IMR-90 (cell line): ENCODE results near the gene CWC27. TPM values are rescaled to one million over a fixed set of nuclear protein-coding genes. Genes with fewer than 3 reads are reported as not detected.
"Not testable (repeated sequence)": the region's sequence is repeated elsewhere in the genome, so short reads cannot be mapped to it uniquely, and the experiment has no call there.

Experiments
- ATAC-seq: fragments of 200-7000 bp; cut with Tn5 transposase; 2 replicates; pipeline ENCODE4 v1.9.1; 2020; ENCODE audit warnings: low read depth, mild to moderate bottlenecking, moderate library complexity
- BruUV-seq: library from RNA; stranded (reverse); fragments of 400-500 nt; replicated peaks from 2 replicates; lab custom pipeline; 2021; lab: Mats Ljungman, UMichigan
- CTCF ChIA-PET: fragments of 300-600 bp; formaldehyde crosslinking; extraction: SDS; loops from one replicate; lab custom pipeline; 2021; ENCODE audit warnings: antibody characterized with exemption; lab: Yijun Ruan, JAX
- POLR2A ChIA-PET: fragments of 300-600 bp; sonication (Branson Sonifier 250); formaldehyde crosslinking; loops from one replicate; lab custom pipeline; 2022; ENCODE audit warnings: antibody characterized with exemption; ENCODE audit not compliant: unreplicated experiment; lab: Charles Lee
- DNase-seq: peaks from one replicate; pipeline ENCODE4 v3.0.0; 2013
- H2AFZ ChIP-seq: replicated peaks from 2 replicates; pipeline ENCODE3; 2013; ENCODE audit warnings: low read length, mild to moderate bottlenecking; ENCODE audit not compliant: poor library complexity
- H2AK5ac ChIP-seq: 2 replicates; pipeline ENCODE4 v1.6.1; 2013; ENCODE audit warnings: low read depth, low read length, inconsistent platforms
- H2AK9ac ChIP-seq: replicated peaks from 2 replicates; pipeline ENCODE3; 2013; ENCODE audit warnings: mild to moderate bottlenecking, low read depth, low read length, moderate library complexity; ENCODE audit not compliant: poor library complexity
- H2BK120ac ChIP-seq: 2 replicates; pipeline ENCODE4 v1.6.1; 2013; ENCODE audit warnings: low read depth, low read length, inconsistent platforms
- H2BK15ac ChIP-seq: 3 replicates; pipeline ENCODE4 v1.6.1; 2013; ENCODE audit warnings: low read depth, low read length, inconsistent platforms
- H2BK20ac ChIP-seq: 2 replicates; pipeline ENCODE4 v1.6.1; 2013; ENCODE audit warnings: low read depth, mild to moderate bottlenecking, inconsistent platforms, low read length, moderate library complexity
- H2BK5ac ChIP-seq: 2 replicates; pipeline ENCODE4 v1.6.1; 2013; ENCODE audit warnings: mild to moderate bottlenecking, low read depth, low read length, inconsistent platforms; ENCODE audit not compliant: poor library complexity, severe bottlenecking
- H3K14ac ChIP-seq: replicated peaks from 2 replicates; pipeline ENCODE4 v1.6.1; 2013; ENCODE audit warnings: low read depth, low read length, inconsistent platforms
- H3K18ac ChIP-seq: 2 replicates; pipeline ENCODE4 v1.6.1; 2013; ENCODE audit warnings: low read depth, low read length, control low read depth
- H3K23ac ChIP-seq: 2 replicates; pipeline ENCODE4 v1.6.1; 2013; ENCODE audit warnings: low read depth, low read length, inconsistent platforms
- H3K27ac ChIP-seq: 2 replicates; pipeline ENCODE4 v1.5.1; 2013; ENCODE audit warnings: mild to moderate bottlenecking, control low read depth, low read length; ENCODE audit not compliant: insufficient read depth
- H3K27me3 ChIP-seq: 2 replicates; pipeline ENCODE4 v1.6.1; 2013; ENCODE audit warnings: low read length; ENCODE audit not compliant: control insufficient read depth, insufficient read depth
- H3K36me3 ChIP-seq: 2 replicates; pipeline ENCODE4 v1.6.1; 2013; ENCODE audit warnings: low read length, mixed read lengths; ENCODE audit not compliant: control insufficient read depth, insufficient read depth
- H3K4ac ChIP-seq: 2 replicates; pipeline ENCODE4 v1.6.1; 2013; ENCODE audit warnings: low read depth, low read length, inconsistent platforms
- H3K4me1 ChIP-seq: 2 replicates; pipeline ENCODE4 v1.6.1; 2013; ENCODE audit warnings: low read length, mixed read lengths; ENCODE audit not compliant: control insufficient read depth, insufficient read depth
- H3K4me2 ChIP-seq: 2 replicates; pipeline ENCODE4 v1.6.1; 2013; ENCODE audit warnings: low read depth, mild to moderate bottlenecking, control low read depth, low read length, moderate library complexity
- H3K4me3 ChIP-seq: 2 replicates; pipeline ENCODE4 v1.5.1; 2013; ENCODE audit warnings: low read depth, mild to moderate bottlenecking, control low read depth, low read length, moderate library complexity; ENCODE audit not compliant: insufficient read depth
- H3K56ac ChIP-seq: 2 replicates; pipeline ENCODE4 v1.6.1; 2013; ENCODE audit warnings: low read length, inconsistent platforms; ENCODE audit not compliant: insufficient read depth; ENCODE audit errors: extremely low read depth
- H3K79me1 ChIP-seq, 2 experiments: 2 replicates each; pipeline ENCODE4 v1.6.1; 2013; ENCODE audit warnings: low read length in 2 of 2, inconsistent platforms in 1 of 2, low read depth in 1 of 2
- H3K9ac ChIP-seq: 2 replicates; pipeline ENCODE4 v1.6.1; 2013; ENCODE audit warnings: low read depth, low read length, control low read depth
- H3K9me1 ChIP-seq: 2 replicates; pipeline ENCODE4 v1.6.1; 2013; ENCODE audit warnings: low read length, inconsistent platforms; ENCODE audit not compliant: insufficient read depth
- H3K9me3 ChIP-seq: 2 replicates; pipeline ENCODE4 v1.6.1; 2013; ENCODE audit warnings: low read length; ENCODE audit not compliant: control insufficient read depth, insufficient read depth
- H4K20me1 ChIP-seq: 2 replicates; pipeline ENCODE4 v1.6.1; 2013; ENCODE audit warnings: low read length, inconsistent platforms; ENCODE audit not compliant: insufficient read depth
- H4K5ac ChIP-seq: 2 replicates; pipeline ENCODE4 v1.6.1; 2013; ENCODE audit warnings: mild to moderate bottlenecking, low read depth, low read length, control low read depth
- H4K8ac ChIP-seq, 2 experiments: 2 replicates each; pipeline ENCODE4 v1.6.1; 2013; ENCODE audit warnings: low read depth in 2 of 2, low read length in 2 of 2, control low read depth in 1 of 2, inconsistent platforms in 1 of 2
- H4K91ac ChIP-seq: 2 replicates; pipeline ENCODE4 v1.6.1; 2013; ENCODE audit warnings: low read depth, low read length, inconsistent platforms; ENCODE audit not compliant: insufficient read depth
- WGBS, 2 experiments: methylation state at CpG; one replicate each; pipeline versions ENCODE4 v1.1.5 to v1.1.7; 2013; ENCODE audit warnings: missing lambda C conversion rate in 2 of 2; ENCODE audit not compliant: insufficient read length in 1 of 2; ENCODE audit errors: extremely low coverage in 2 of 2; 5-methylcytosine and 5-hydroxymethylcytosine counted together
- dilution Hi-C: fragments of 300-500 bp; cut with HindIII; formaldehyde crosslinking; loops from one replicate; pipeline ENCODE4 v1.14.3; 2018; ENCODE audit warnings: low sequenced_read_pairs; ENCODE audit not compliant: unreplicated experiment
- in situ Hi-C: fragments of 300-500 bp; cut with MboI; formaldehyde crosslinking; loops from 3 replicates; pipeline ENCODE4 v1.14.3; 2019; ENCODE audit warnings: low sequenced_read_pairs, inconsistent platforms, mixed read lengths
- intact Hi-C: fragments of 100-400 bp; cut with micrococcal nuclease; formaldehyde crosslinking; loops from 2 replicates; pipeline ENCODE4 v1.10.0; 2022
- polyA plus RNA-seq, 3 experiments: library from polyadenylated mRNA; depleted of rRNA; stranded (reverse); fragments of >200 nt; gene quantifications; 2 replicates each; pipeline ENCODE4 v1.2.3, GENCODE V29; 2012; ENCODE audit warnings: low replicate concordance in 1 of 3
- total RNA-seq: library from RNA; depleted of rRNA; stranded (reverse); fragments of >200 nt; gene quantifications from 2 replicates; pipeline ENCODE4 v1.2.3, GENCODE V29; 2012

The CWC27 gene
- total and polyA plus RNA-seq, 2 of the 4 experiments (the other 2 are of a cell fraction) = 13.3 to 17.1 TPM

DNA sequence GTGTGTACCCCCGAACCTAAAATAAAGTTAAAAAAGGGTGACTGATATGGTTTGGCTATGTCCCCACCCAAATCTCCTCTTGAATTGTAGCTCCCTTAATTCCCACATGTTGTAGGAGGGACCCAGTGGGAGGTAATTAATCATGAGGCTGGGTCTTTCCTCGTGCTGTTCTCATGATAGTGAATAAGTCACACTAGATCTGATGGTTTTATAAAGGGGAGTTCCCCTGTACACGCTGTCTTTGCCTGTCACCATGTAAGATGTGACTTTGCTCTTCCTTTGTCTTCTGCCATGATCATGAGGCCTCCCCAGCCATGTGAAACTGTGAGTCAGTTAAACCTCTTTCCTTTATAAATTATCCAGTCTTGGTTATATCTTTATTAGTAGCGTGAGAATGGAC, 50.6 kb downstream of the CWC27 start:
- H3K4me3 ChIP-seq, H3K4ac ChIP-seq, H3K9me3 ChIP-seq, BruUV-seq, H3K9me1 ChIP-seq, H3K36me3 ChIP-seq, H2BK120ac ChIP-seq, H3K56ac ChIP-seq, H2AK5ac ChIP-seq, H3K9ac ChIP-seq, POLR2A ChIA-PET, H3K4me2 ChIP-seq, H4K5ac ChIP-seq, H4K8ac ChIP-seq, H3K4me1 ChIP-seq, H4K91ac ChIP-seq, H3K14ac ChIP-seq, H3K79me1 ChIP-seq, H2BK5ac ChIP-seq, H3K18ac ChIP-seq, ATAC-seq, H3K23ac ChIP-seq, H4K20me1 ChIP-seq, H2AFZ ChIP-seq, H3K27me3 ChIP-seq, H3K27ac ChIP-seq, dilution Hi-C loops, H2BK20ac ChIP-seq, H2BK15ac ChIP-seq, DNase-seq, H2AK9ac ChIP-seq: not testable (repeated sequence)
- WGBS, 2 experiments = no CpG with 5 or more reads among the region's 4 CpGs
- CTCF ChIA-PET = interaction anchor here (1.5 kb wide), 1 partner anchor 36 kb away, joined by 3 read pairs; no protein-coding TSS in a partner anchor
- intact Hi-C loops (loop anchor here (10.0 kb wide), 2 partner anchors 455 to 755 kb away; no protein-coding TSS in a partner anchor), in situ Hi-C loops (loop anchor here (10.0 kb wide), 2 partner anchors 135 to 275 kb away; no protein-coding TSS in a partner anchor)
